NCI-H1105 treated with DMSO at 0.1 percent for 48 hours (cell line): Measurements from ENCODE around the gene BRI3BP.
"Not testable (repeated sequence)": the region's sequence is repeated elsewhere in the genome, so short reads cannot be mapped to it uniquely, and the experiment has no call there.

Experiments
- DNase-seq: peaks from one replicate; lab custom pipeline; 2025; lab: John Stamatoyannopoulos, UW

BRI3BP gene

GRCh38 chr12:125065919-125066570 is 72.6 kb downstream of the BRI3BP start:
- DNase-seq: no peak

DNA sequence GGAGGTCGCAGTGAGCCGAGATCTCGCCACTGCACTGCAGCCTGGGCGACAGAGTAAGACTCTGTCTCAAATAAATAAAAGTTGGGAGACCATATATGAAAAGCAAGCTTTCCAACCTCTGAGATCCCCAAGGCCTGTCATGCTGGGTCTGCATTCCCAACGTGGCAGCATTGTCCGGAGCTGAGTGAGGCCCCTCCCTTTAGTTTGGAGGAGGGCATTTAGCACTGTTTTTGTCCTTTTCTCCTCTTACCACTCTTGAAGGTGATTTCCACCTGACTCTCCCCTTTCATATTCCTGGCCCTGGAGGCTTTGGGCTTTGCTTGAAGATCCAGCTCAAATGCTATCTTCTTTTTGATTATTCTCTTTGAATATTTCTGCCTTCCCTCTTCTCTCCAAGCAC is 74.9 kb downstream of the BRI3BP start:
- DNase-seq: no peak

DNA sequence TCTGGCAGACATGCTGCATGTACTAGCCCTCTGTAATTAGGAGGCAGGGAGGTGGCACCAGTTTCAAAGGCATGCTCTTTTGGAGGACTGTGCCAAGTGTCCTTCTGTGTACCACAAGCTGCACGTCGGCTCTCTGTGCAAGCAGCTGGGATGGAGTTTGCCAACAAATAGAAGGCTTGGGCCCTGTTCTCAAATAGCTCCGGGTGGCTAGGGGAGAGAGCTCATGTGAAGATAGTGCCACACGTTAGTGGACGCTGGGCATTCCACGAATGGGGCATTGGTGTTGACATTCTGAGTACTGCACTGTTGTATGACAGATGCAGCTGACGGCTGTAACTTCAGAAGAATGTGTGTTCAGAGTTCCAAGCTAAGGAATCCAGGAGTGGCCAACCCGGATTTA is 76.2 kb downstream of the BRI3BP start:
- DNase-seq: no peak

GRCh38 chr12:125070112-125070511 is 76.7 kb downstream of the BRI3BP start:
- DNase-seq: no peak

- DNase-seq: no peak
These were observed 77.4 kb downstream of the BRI3BP start for GRCh38 chr12:125070661-125071390.

- no peak for DNase-seq
These were observed 78.0 kb downstream of the BRI3BP start for GRCh38 chr12:125071456-125071855.

- DNase-seq: no peak
These were observed 79.1 kb downstream of the BRI3BP start for GRCh38 chr12:125072496-125072895.

- not testable (repeated sequence) for DNase-seq
These were observed 80.8 kb downstream of the BRI3BP start for GRCh38 chr12:125074294-125074693.

DNA sequence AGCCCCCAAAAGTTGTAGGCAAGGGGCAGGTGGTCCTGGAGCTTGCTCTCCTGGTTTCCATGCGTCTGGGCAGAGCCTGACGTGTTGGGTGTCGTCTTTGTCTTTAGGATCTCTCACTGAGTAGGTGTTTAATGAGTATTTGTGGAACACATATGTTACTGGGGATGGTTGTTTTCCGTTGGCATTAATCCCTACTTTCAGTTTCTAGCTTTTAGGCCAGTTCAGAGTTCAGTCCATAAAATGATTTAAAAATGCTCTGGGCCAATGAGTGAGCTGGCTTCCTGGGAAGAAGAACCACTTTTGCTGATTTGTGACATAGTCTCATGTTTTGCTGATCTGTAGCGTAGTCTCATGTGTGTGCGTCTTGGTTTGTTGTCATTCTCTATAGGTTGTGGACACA is 82.7 kb downstream of the BRI3BP start:
- no peak for DNase-seq

- DNase-seq: no peak
These were observed 85.6 kb downstream of the BRI3BP start for GRCh38 chr12:125079084-125079483.

- DNase-seq: no peak
These were observed 86.5 kb downstream of the BRI3BP start for GRCh38 chr12:125079648-125080645.
